OCI-LY3 (cell line): ENCODE measurements around the gene TMEM63B.
"Not testable (repeated sequence)": the region's sequence is repeated elsewhere in the genome, so short reads cannot be mapped to it uniquely, and the experiment has no call there.

Source experiments
- H2AFZ ChIP-seq: fragments of 200-600, 300-600 bp; shearing (Covaris generic); 2 replicates; pipeline ENCODE4 v1.6.0; 2014; ENCODE audit warnings: antibody characterized with exemption, low read depth, low read length
- H3K27ac ChIP-seq: fragments of 200-600, 300-600 bp; sonication (generic); 2 replicates; pipeline ENCODE4 v1.5.1; 2014; ENCODE audit warnings: mild to moderate bottlenecking, low read length, moderate library complexity, mixed read lengths
- H3K27me3 ChIP-seq: fragments of 200-600, 300-600 bp; sonication (generic); 2 replicates; pipeline ENCODE4 v1.6.1; 2014; ENCODE audit warnings: low read depth, low read length, mixed read lengths
- H3K36me3 ChIP-seq: fragments of 200-600, 300-600 bp; sonication (generic); replicated peaks from 2 replicates; pipeline ENCODE3; 2014; ENCODE audit warnings: low read depth, low read length, mixed read lengths
- H3K4me1 ChIP-seq: fragments of 300-600, 200-600 bp; sonication (generic); 2 replicates; pipeline ENCODE4 v1.6.1; 2014; ENCODE audit warnings: low read length, mixed read lengths
- H3K4me2 ChIP-seq: fragments of 200-600, 300-600 bp; sonication (generic); 2 replicates; pipeline ENCODE4 v1.6.1; 2014; ENCODE audit warnings: low read length, mixed read lengths
- H3K4me3 ChIP-seq: fragments of 300-600, 200-600 bp; sonication (generic); 2 replicates; pipeline ENCODE4 v1.5.1; 2014; ENCODE audit warnings: antibody characterized with exemption, mild to moderate bottlenecking, low read length, moderate library complexity
- H3K79me2 ChIP-seq: fragments of 300-600, 200-600 bp; shearing (Covaris generic); 2 replicates; pipeline ENCODE4 v1.6.1; 2014; ENCODE audit warnings: mild to moderate bottlenecking, low read length, mixed read lengths
- H3K9ac ChIP-seq: fragments of 300-600, 200-600 bp; shearing (Covaris generic); 2 replicates; pipeline ENCODE4 v1.6.0; 2014; ENCODE audit warnings: mild to moderate bottlenecking, low read length, moderate library complexity
- H3K9me3 ChIP-seq: fragments of 200-600, 300-600 bp; shearing (Covaris generic); 2 replicates; pipeline ENCODE4 v1.6.1; 2014; ENCODE audit warnings: low read length, mixed read lengths; ENCODE audit not compliant: insufficient read depth
- H4K20me1 ChIP-seq: fragments of 200-600, 300-600 bp; sonication (generic); 2 replicates; pipeline ENCODE4 v1.6.1; 2016; ENCODE audit warnings: low read length, mixed read lengths; ENCODE audit not compliant: insufficient read depth
- EZH2phosphoT487 ChIP-seq: fragments of 200-600 bp; shearing (Covaris generic); IDR thresholded peaks from 2 replicates; pipeline ENCODE4 v1.6.1; 2018; ENCODE audit warnings: antibody characterized with exemption, mixed run types, low read depth
- TF ChIP-seq, protein P1 (sequence below): fragments of 200-600, 300-600 bp; sonication (generic); IDR thresholded peaks from 2 replicates; pipeline ENCODE4 v1.5.1; 2014; ENCODE audit warnings: antibody characterized with exemption, low read length, low read depth

TMEM63B gene

GRCh38 chr6:44179648-44180047, 52.3 kb downstream of the TMEM63B start:
- Histone ChIP-seq H3K4me1 (peaks cover 24% of the 10 kb centered on the region), H3K27ac (no peak overlapping the region), H3K79me2 (no peaks in the 10 kb centered on the region), H2AFZ (no peak overlapping the region), H3K4me2 (no peak overlapping the region), H3K4me3 (no peak overlapping the region), H3K9me3 (no peaks in the 10 kb centered on the region), H4K20me1 (no peaks in the 10 kb centered on the region), H3K27me3 (peaks cover 10% of the 10 kb centered on the region; the same call in 1 of the 2 replicates), H3K9ac (no peak overlapping the region), H3K36me3 (no peaks in the 10 kb centered on the region)
- TF ChIP-seq, protein P1, sequence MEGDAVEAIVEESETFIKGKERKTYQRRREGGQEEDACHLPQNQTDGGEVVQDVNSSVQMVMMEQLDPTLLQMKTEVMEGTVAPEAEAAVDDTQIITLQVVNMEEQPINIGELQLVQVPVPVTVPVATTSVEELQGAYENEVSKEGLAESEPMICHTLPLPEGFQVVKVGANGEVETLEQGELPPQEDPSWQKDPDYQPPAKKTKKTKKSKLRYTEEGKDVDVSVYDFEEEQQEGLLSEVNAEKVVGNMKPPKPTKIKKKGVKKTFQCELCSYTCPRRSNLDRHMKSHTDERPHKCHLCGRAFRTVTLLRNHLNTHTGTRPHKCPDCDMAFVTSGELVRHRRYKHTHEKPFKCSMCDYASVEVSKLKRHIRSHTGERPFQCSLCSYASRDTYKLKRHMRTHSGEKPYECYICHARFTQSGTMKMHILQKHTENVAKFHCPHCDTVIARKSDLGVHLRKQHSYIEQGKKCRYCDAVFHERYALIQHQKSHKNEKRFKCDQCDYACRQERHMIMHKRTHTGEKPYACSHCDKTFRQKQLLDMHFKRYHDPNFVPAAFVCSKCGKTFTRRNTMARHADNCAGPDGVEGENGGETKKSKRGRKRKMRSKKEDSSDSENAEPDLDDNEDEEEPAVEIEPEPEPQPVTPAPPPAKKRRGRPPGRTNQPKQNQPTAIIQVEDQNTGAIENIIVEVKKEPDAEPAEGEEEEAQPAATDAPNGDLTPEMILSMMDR, result no peak
- TF ChIP-seq EZH2phosphoT487, result no peak

DNA sequence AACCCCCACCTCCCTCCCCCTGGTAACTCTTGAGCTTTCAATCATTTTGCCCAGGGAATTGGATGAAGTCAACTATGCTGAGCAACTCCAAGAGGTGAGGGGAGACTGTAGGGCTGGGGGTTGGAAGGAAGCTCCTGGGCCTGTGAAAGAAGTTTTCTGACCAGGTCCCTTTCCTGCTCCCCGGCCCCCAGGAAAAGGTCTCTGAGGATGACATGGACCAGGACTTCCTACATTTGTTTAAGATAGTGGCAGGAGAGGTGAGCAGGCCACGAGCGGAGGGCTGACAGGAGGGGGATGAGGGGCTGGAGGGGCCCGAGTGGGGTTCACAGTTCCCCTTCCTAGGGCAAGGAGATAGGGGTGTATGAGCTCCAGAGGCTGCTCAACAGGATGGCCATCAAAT, 53.1 kb downstream of the TMEM63B start:
- no peaks in the 10 kb centered on the region for H4K20me1 ChIP-seq
- H3K4me1 ChIP-seq, result peaks cover 25% of the 10 kb centered on the region
- no peak overlapping the region for H3K9ac ChIP-seq
- H3K36me3 ChIP-seq, result no peaks in the 10 kb centered on the region
- H3K27me3 ChIP-seq, result peaks cover 10% of the 10 kb centered on the region; the same call in 1 of the 2 replicates
- H2AFZ ChIP-seq, result no peak overlapping the region
- H3K4me2 ChIP-seq, result no peak overlapping the region
- H3K4me3 ChIP-seq, result no peak overlapping the region
- H3K27ac ChIP-seq, result no peak overlapping the region
- H3K79me2 ChIP-seq, result no peaks in the 10 kb centered on the region
- TF ChIP-seq, protein P1, result no peak
- no peak for TF ChIP-seq EZH2phosphoT487
- H3K9me3 ChIP-seq, result no peaks in the 10 kb centered on the region

DNA sequence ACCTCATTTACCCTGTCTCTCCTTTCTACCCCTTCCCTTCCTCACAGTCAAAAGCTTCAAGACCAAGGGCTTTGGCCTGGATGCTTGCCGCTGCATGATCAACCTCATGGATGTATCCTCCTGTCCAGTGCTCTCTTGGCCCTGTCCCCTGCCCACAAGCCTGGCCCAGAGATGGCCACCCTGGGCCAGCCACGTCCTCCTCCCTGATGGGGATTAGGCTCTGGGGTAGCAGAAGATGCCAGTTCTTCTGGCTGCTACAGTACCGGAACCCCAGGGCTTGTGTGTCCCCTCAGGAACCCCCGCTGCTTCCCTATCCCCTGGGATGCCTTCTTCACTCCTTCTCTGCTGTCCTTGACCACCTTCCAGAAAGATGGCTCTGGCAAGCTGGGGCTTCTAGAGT, 53.5 kb downstream of the TMEM63B start:
- Histone ChIP-seq H3K79me2 (no peaks in the 10 kb centered on the region), H3K36me3 (no peaks in the 10 kb centered on the region), H2AFZ (no peak overlapping the region), H3K27me3 (peaks cover 10% of the 10 kb centered on the region; the same call in 1 of the 2 replicates), H4K20me1 (no peaks in the 10 kb centered on the region), H3K4me2 (no peak overlapping the region), H3K9ac (no peak overlapping the region), H3K27ac (no peak overlapping the region), H3K9me3 (no peaks in the 10 kb centered on the region), H3K4me3 (no peak overlapping the region), H3K4me1 (peaks cover 29% of the 10 kb centered on the region)
- no peak for TF ChIP-seq EZH2phosphoT487

DNA sequence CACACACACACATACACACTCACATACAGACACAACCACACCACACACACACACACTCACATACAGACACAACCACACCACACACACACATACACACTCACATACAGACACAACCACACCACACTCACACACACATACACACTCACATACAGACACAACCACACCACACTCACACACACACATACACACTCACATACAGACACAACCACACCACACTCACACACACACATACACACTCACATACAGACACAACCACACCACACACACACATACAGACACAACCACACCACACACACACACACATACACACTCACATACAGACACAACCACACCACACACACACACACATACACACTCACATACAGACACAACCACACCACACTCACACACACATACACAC, 54.4 kb downstream of the TMEM63B start:
- not testable (repeated sequence) for H3K9ac ChIP-seq, H4K20me1 ChIP-seq, H3K4me3 ChIP-seq, H3K27me3 ChIP-seq, H3K4me2 ChIP-seq, H3K9me3 ChIP-seq, H3K79me2 ChIP-seq, H2AFZ ChIP-seq, H3K36me3 ChIP-seq, H3K27ac ChIP-seq
- peaks cover 27% of the 10 kb centered on the region for H3K4me1 ChIP-seq

GRCh38 chr6:44182911-44183390, 55.6 kb downstream of the TMEM63B start:
- Histone ChIP-seq H3K9me3 (no peaks in the 10 kb centered on the region), H3K9ac (no peak overlapping the region), H4K20me1 (no peaks in the 10 kb centered on the region), H3K4me1 (peaks cover 18% of the 10 kb centered on the region), H3K36me3 (no peaks in the 10 kb centered on the region), H3K4me2 (no peak overlapping the region), H3K79me2 (no peaks in the 10 kb centered on the region), H2AFZ (no peak overlapping the region), H3K27me3 (peaks cover 10% of the 10 kb centered on the region; the same call in 1 of the 2 replicates), H3K4me3 (no peak overlapping the region), H3K27ac (no peak overlapping the region)
- TF ChIP-seq, protein P1, result no peak
- TF ChIP-seq EZH2phosphoT487, result no peak
